Fibroblast of lung (primary cell): Measurements from ENCODE around the gene FLYWCH2. TPM values are rescaled to one million over a fixed set of nuclear protein-coding genes. Genes with fewer than 3 reads are reported as not detected.

Experiments
- DNase-seq, 2 donors: peaks; one replicate each; pipeline versions ENCODE4 v3.0.0 to v3.0.0-alpha.2; 2010; ENCODE audit warnings: low read depth in 2 of 2
- H2AFZ ChIP-seq: 2 replicates; pipeline ENCODE4 v1.5.1; 2012; ENCODE audit warnings: low read length, control low read depth, inconsistent platforms
- H3K27ac ChIP-seq: 2 replicates; pipeline ENCODE4 v1.5.1; 2011; ENCODE audit warnings: low read length, control low read depth; ENCODE audit not compliant: insufficient read depth
- H3K27me3 ChIP-seq: 2 replicates; pipeline ENCODE4 v1.5.1; 2011; ENCODE audit warnings: mild to moderate bottlenecking, low read length; ENCODE audit not compliant: control insufficient read depth, insufficient read depth
- H3K36me3 ChIP-seq: 2 replicates; pipeline ENCODE4 v1.5.1; 2011; ENCODE audit warnings: low read length; ENCODE audit not compliant: control insufficient read depth, insufficient read depth
- H3K4me1 ChIP-seq: 2 replicates; pipeline ENCODE4 v1.5.1; 2011; ENCODE audit warnings: low read length; ENCODE audit not compliant: control insufficient read depth, insufficient read depth; ENCODE audit errors: extremely low read depth
- H3K4me2 ChIP-seq: 2 replicates; pipeline ENCODE4 v1.5.1; 2011; ENCODE audit warnings: low read length, control low read depth; ENCODE audit not compliant: insufficient read depth; ENCODE audit errors: extremely low read depth
- H3K4me3 ChIP-seq, 4 experiments: fragments of 200-600 bp in 1 of 4; sonication (generic) in 1 of 4; replicated peaks in 1 of 4; 2 replicates each; pipeline ENCODE4 v1.5.1; 2011 to 2016; ENCODE audit warnings: low read length in 4 of 4, low read depth in 3 of 4, mild to moderate bottlenecking in 3 of 4, control low read depth in 2 of 4, inconsistent platforms in 1 of 4, mixed read lengths in 1 of 4; ENCODE audit not compliant: insufficient read depth in 1 of 4; ENCODE audit errors: control extremely low read depth in 1 of 4
- H3K79me2 ChIP-seq: 2 replicates; pipeline ENCODE4 v1.5.1; 2012; ENCODE audit warnings: mild to moderate bottlenecking, low read length, inconsistent platforms; ENCODE audit not compliant: control insufficient read depth, insufficient read depth
- H3K9ac ChIP-seq: 2 replicates; pipeline ENCODE4 v1.5.1; 2011; ENCODE audit warnings: mild to moderate bottlenecking, low read length, control low read depth; ENCODE audit not compliant: insufficient read depth
- H3K9me3 ChIP-seq: 2 replicates; pipeline ENCODE4 v1.5.1; 2012; ENCODE audit warnings: low read depth, low read length; ENCODE audit not compliant: control insufficient read depth, insufficient read depth
- H4K20me1 ChIP-seq: 2 replicates; pipeline ENCODE4 v1.5.1; 2011; ENCODE audit warnings: low read length; ENCODE audit not compliant: control insufficient read depth, insufficient read depth; ENCODE audit errors: extremely low read depth
- CTCF ChIP-seq, 2 donors: IDR thresholded peaks in 1 of 2; conservative IDR thresholded peaks in 1 of 2; 1 replicate in 1 of 2; 2 replicates in 1 of 2; pipeline ENCODE4 v1.5.1; 2011 to 2012; ENCODE audit warnings: low read length in 2 of 2, control low read depth in 1 of 2, inconsistent platforms in 1 of 2, low read depth in 1 of 2, mild to moderate bottlenecking in 1 of 2
- EZH2 ChIP-seq: IDR thresholded peaks from 2 replicates; pipeline ENCODE4 v1.5.1; 2012; ENCODE audit warnings: low read length, control low read depth, mild to moderate bottlenecking; ENCODE audit errors: missing control alignments
- polyA plus RNA-seq, 2 donors: library from polyadenylated mRNA; depleted of rRNA in 1 of 2; stranded (reverse) in 1 of 2; unstranded in 1 of 2; fragments of >200 nt; gene quantifications; 2 replicates each; pipeline ENCODE4 v1.2.1, GENCODE V29; 2011 to 2012; ENCODE audit warnings: missing spikeins in 1 of 2
- total RNA-seq: library from RNA; depleted of rRNA; stranded (reverse); fragments of >200 nt; gene quantifications from 2 replicates; pipeline ENCODE4 v1.2.1, GENCODE V29; 2014

FLYWCH2 gene
- total and polyA plus RNA-seq, 2 donors (not counting 1 experiment from before 2014, with no cell fraction given) = 21.2 to 55.2 TPM

DNA sequence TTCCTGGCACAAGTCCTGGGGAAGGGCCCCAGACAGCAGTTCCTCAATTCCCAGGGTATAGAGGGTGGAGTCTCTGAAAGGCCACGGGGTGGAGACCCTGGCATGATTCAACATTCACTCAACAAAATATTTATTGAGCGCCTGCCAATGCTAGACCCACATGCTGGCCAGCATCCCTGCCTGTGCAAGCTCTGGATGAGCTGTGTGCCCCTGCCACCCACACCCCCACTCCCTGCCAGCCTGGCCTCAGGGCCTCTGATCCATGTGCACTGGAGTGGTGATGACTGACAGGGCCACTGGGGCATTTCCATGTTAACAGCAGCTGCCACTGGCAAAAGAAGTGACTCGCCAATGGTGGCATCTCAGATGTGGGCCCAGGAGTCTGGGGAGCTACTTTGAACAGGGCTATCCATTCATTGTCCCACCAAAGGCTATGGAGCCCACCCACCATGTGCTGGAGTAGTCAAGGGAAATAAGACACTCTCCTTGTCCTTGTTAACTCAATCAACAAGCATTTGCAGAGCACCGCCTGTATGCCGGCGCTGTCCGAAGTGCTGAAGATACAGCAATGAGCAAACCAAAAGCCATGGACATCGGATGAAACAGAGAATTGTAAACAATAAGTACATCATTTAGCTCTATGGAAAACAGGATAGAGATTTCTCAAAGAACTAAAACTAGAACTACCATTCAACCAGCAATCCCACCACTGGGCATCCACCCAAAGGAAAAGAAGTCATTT, 22.0 kb upstream of the FLYWCH2 start:
- no peaks in the 10 kb centered on the region for H3K9me3 ChIP-seq
- H3K36me3 ChIP-seq = no peaks in the 10 kb centered on the region
- H2AFZ ChIP-seq = no peak overlapping the region
- no peaks in the 10 kb centered on the region for H4K20me1 ChIP-seq
- TF ChIP-seq CTCF (conservative IDR thresholded peaks at IDR 0.05 in 1 of 2, IDR thresholded peaks at IDR 0.05 in 1 of 2; ENCODE audit: low read depth in 1 of 2, low read length in 2 of 2) (no peak), EZH2 (no peak)
- no peak overlapping the region for H3K4me3 ChIP-seq
- no peaks in the 10 kb centered on the region for H3K4me1 ChIP-seq
- H3K27me3 ChIP-seq = no peaks in the 10 kb centered on the region
- no peak overlapping the region for H3K27ac ChIP-seq
- no peaks in the 10 kb centered on the region for H3K79me2 ChIP-seq
- H3K4me2 ChIP-seq = no peak overlapping the region
- DNase-seq = no peak
- H3K9ac ChIP-seq = no peak overlapping the region

DNA sequence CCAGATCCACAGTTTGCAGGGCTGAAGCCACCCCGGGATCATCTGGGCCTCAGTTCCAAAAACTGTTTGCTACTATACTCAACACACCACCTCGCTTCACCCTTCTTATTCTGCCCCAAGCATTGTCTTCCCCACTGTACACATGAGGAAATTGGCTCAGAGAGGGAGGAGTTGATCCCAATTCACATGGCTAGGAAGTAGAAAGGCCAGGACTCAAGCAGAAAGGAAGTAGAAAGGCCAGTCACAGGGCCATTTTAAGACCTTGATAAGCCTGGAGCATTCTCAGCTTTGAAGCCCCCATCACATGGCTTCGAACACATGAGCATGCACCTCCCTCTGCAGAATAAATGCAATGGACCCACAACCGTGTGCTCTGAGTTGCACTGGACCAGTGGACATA, 17.4 kb upstream of the FLYWCH2 start:
- H3K79me2 ChIP-seq = no peaks in the 10 kb centered on the region
- H3K4me1 ChIP-seq = no peaks in the 10 kb centered on the region
- no peak overlapping the region for H3K27ac ChIP-seq
- no peaks in the 10 kb centered on the region for H3K9me3 ChIP-seq
- no peaks in the 10 kb centered on the region for H4K20me1 ChIP-seq
- no peaks in the 10 kb centered on the region for H3K27me3 ChIP-seq
- H3K4me2 ChIP-seq = no peak overlapping the region
- H2AFZ ChIP-seq = no peak overlapping the region
- no peak for DNase-seq
- H3K9ac ChIP-seq = no peak overlapping the region
- no peak for TF ChIP-seq EZH2
- no peaks in the 10 kb centered on the region for H3K36me3 ChIP-seq
- no peak overlapping the region for H3K4me3 ChIP-seq

DNA sequence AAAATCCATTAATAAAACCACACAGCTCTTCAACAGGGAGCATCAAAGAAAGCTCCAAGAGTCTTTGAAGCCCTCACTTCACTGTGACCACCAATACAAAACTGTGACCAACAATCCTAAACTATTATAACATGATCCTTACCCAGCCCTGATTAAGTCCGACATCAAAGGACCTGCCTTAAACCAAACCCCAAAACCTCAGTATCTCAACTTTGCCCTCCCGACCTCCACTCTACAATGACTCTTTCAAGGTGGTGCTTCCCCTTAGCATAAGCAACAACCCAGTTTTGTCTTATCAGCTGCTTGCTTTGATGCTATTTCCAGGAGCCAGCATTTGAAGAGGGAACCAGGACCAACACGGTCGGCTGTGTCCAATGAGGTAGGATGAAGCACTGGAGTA, 16.6 kb upstream of the FLYWCH2 start:
- Histone ChIP-seq H3K9ac (no peak overlapping the region), H3K27me3 (no peaks in the 10 kb centered on the region), H2AFZ (no peak overlapping the region), H3K79me2 (no peaks in the 10 kb centered on the region), H3K4me1 (no peaks in the 10 kb centered on the region), H3K4me2 (no peak overlapping the region), H3K36me3 (no peaks in the 10 kb centered on the region), H4K20me1 (no peaks in the 10 kb centered on the region), H3K27ac (no peak overlapping the region), H3K4me3 (no peak overlapping the region), H3K9me3 (no peaks in the 10 kb centered on the region)
- TF ChIP-seq CTCF (conservative IDR thresholded peaks at IDR 0.05 in 1 of 2, IDR thresholded peaks at IDR 0.05 in 1 of 2; ENCODE audit: low read depth in 1 of 2, low read length in 2 of 2) = no peak
- no peak for TF ChIP-seq EZH2
- DNase-seq = no peak
